NCI-H1105 (cell line): ENCODE data around the gene TP53TG5.

ENCODE experiments used
- DNase-seq: peaks from one replicate; lab custom pipeline; 2025; lab: John Stamatoyannopoulos, UW

The TP53TG5 gene

DNA sequence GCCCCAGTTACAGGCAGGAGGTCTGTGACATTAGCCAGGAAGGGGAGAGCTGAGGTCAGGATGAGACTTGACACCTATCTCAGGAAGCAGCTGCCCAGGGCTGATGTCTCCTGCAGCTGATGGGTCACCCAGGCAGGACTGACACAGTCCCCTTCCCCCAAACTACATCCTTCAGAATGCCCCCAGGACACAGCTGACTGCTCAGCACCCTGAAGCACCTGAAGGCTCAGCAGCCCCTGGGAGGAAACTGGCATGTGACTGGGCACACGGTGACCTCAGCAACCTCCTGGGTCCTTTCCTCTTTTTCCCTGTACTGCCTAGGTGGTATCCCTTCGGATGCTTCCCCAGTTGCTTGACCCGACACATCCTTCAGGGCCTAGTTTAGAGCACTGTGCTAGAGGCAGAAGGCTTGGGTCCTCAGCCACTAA, 31.8 kb downstream of the TP53TG5 start:
- DNase-seq, result no peak

- no peak for DNase-seq
Measured at GRCh38 chr20:45345104-45345936, 32.8 kb downstream of the TP53TG5 start.

- DNase-seq, result no peak
Measured at GRCh38 chr20:45344168-45344860, 33.8 kb downstream of the TP53TG5 start.

GRCh38 chr20:45343532-45344167, 34.5 kb downstream of the TP53TG5 start:
- DNase-seq, result no peak

GRCh38 chr20:45342855-45343531, 35.1 kb downstream of the TP53TG5 start:
- no peak for DNase-seq

DNA sequence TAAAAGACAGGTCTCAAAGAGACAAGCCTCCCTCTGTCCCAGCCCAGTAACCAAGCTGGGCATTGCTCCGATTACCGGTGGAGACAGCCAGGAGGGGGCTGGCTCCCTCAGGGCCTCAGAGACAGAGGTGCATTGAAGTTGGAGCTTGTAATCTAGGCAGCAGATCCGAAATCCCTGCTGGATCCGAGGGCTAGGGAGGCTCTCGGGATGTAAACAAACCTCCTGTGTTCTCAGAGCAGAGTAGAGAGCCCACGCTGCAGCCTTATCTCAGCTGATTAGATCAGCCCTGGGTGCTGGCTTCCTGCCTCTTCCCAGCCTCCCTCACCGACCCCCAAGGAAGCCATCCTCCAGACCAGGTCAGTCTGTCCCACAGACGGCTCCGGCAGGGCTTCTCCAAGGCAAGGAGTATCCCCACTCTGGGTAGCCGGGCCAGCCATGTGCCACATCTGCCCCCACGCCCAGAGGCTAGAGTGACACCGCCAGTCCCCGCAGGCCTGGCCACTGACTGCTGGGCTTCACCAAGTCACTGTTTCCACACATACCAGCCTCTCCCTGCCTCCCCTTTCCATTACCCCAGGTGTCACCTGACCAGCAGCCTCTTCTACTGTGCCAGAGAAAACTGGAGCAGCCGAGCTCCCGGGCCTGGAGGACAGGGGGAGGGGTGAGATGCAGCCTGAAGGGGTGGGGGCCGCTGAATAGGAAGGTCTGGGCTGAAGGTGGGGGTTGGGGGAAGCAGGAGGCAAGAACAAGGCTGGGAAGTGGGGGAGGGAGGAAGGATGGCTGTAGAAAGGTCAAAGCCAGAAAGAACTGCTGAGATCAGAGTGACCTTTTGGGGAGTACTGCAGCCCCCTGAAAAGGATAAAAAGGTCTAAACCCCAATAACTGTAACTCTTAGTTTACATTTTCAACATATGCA, 35.9 kb downstream of the TP53TG5 start:
- DNase-seq, result no peak

DNA sequence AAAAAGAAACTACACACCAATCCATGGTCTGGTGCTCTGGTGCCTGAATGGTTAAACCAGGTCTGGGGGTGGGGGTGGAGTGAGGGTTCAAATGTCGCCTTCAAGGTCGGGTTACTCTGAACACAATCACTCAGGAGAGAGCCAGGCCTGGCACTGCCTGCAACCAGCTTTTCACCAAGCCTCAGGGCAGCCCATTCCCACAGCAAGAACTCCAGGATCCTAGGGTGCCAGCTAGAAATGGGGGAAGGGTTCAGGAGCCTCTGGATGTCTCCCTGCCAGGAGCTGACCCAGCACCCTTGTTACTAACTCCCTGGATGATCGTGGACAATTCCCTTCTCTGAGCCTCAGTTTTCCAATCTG, 36.6 kb downstream of the TP53TG5 start:
- no peak for DNase-seq

GRCh38 chr20:45340951-45341350, 37.2 kb downstream of the TP53TG5 start:
- no peak for DNase-seq

GRCh38 chr20:45340236-45340847, 37.8 kb downstream of the TP53TG5 start:
- DNase-seq, result no peak

- DNase-seq, result no peak
Measured at GRCh38 chr20:45339799-45340198, 38.3 kb downstream of the TP53TG5 start.

- DNase-seq, result no peak
Measured at GRCh38 chr20:45339084-45339483, 39.0 kb downstream of the TP53TG5 start.

GRCh38 chr20:45338121-45339030, 39.7 kb downstream of the TP53TG5 start:
- no peak for DNase-seq

DNA sequence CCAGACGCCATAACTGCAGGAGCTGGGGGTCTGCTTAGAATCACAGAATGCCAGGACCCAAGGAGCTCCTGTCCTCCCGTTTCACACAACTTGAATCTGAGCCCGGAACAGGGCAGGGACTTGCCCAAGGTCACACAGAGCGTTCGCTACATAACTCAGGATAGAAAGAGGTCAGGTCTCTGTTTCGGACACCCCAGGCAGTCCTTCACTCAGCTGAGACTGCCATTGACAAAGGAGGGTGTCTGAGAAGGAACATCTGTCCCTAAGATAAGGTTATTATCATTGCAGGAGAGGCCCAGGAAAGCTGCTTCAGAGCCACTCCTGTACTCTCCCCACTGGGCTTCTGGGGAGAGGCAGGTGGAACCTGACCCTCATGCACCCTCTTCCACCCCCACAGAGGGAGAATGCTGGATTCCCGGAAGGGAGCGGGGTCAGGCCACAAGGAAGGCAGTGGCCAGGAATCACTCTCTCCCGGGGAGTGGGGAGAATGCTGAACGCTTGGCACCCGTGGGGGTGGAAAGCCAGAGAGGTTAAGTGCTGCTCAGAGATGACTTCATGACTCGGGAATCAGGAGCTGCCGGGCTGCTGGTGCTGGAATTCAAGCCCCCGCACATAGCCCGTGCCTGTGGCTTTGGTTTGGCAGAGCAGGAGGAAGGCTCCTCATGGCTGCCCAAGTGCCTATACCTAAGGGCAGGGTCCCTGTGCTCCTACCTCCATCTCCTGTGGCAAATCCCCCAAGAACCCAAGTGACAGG, 40.6 kb downstream of the TP53TG5 start:
- no peak for DNase-seq

GRCh38 chr20:45336530-45337366, 41.4 kb downstream of the TP53TG5 start:
- no peak for DNase-seq

DNA sequence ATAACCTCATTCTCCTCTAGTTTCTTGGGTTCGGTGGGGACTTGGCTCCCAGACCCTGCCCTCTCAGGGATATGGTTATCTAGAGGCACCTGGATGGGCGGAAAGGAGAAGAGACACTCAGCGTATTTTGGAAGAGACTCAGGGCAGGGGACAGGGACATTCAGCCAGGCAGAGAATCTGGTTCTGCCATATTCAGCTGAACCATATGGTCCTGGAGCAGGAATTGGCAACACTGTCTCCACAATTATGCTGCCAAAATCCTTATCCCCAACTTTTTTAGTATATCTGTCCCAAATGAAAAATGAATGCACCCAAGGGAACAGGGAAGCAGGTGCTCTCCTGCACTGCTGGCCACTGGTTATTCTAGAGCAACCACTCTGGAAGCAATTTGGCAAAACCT, 47.6 kb downstream of the TP53TG5 start:
- DNase-seq, result no peak

GRCh38 chr20:45329497-45330319, 48.4 kb downstream of the TP53TG5 start:
- no peak for DNase-seq

DNA sequence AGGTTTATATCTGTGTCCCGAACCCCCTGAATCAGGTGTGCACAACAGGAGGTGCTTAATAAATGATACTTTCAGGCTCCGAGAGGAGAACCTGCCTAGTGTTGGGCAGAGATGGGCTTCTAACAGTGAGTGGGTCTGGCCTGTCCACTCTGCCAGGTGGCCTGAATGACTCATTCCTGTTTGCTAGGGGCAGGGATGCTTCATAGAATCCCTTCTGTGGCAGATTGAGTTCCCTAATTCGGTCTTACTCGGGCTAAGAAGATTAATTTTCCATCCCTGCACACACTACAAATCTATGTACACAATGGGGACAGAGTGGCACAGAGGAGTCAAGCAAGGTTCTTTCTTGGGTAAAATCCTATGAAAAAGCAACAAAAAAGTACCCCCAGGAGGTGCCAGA, 49.7 kb downstream of the TP53TG5 start:
- no peak for DNase-seq
